Measurements from ENCODE around the gene TSR1.

TSR1 gene

GRCh38 chr17:2299136-2299535 lies 37.1 kb downstream of the TSR1 start:
- no peaks in the 10 kb centered on the region for H3K27me3 ChIP-seq (ENCODE audit: low read length)
- H2AFZ ChIP-seq (ENCODE audit: low read depth, low read length, severe bottlenecking): no peak overlapping the region
- no peaks in the 10 kb centered on the region for H3K36me3 ChIP-seq (ENCODE audit: low read length)
- TF ChIP-seq EZH2phosphoT487 (conservative IDR thresholded peaks at IDR 0.05; ENCODE audit: low read length) (no peak), CTCF (IDR thresholded peaks at IDR 0.05; ENCODE audit: insufficient read depth, low read length, poor library complexity, severe bottlenecking) (no peak)
- no peak overlapping the region for H3K4me3 ChIP-seq (ENCODE audit: insufficient read depth, low read length, poor library complexity, severe bottlenecking)
- no peaks in the 10 kb centered on the region for H3K9me2 ChIP-seq (replicated peaks; ENCODE audit: insufficient read depth, low read length)
- no peak overlapping the region for H3K4me2 ChIP-seq (ENCODE audit: low read depth, low read length, poor library complexity, severe bottlenecking)
- H4K20me1 ChIP-seq (ENCODE audit: low read depth, low read length): no peaks in the 10 kb centered on the region
- peaks cover 33% of the 10 kb centered on the region for H3K79me2 ChIP-seq (ENCODE audit: insufficient read depth, low read length)
- no peak overlapping the region for H3K27ac ChIP-seq (ENCODE audit: low read depth, low read length)
- H3F3A ChIP-seq (ENCODE audit: insufficient read depth): no peaks in the 10 kb centered on the region
- no peaks in the 10 kb centered on the region for H3K9me3 ChIP-seq (ENCODE audit: insufficient read depth, low read length)
- H3K9ac ChIP-seq (ENCODE audit: low read length): no peak overlapping the region

DNA sequence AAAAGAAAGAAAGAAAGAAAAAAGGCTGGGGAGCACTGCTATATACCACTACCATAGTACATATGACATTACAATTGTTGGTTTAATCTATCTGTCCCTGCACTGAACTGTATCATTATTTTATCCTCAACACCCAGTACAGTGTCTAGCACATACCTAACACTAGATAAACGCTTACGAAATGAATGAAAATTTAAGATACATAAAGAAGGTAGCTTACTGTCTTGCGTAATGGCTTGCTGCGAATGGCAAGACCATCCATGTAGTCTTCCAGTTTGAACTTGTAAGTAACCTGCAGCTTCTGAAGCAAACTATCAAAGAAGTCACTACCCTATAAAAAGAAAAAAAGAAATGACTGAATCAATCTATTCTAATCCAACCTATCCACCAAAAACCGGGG lies 39.2 kb downstream of the TSR1 start:
- H4K20me1 ChIP-seq (ENCODE audit: low read depth, low read length): no peaks in the 10 kb centered on the region
- no peak overlapping the region for H2AFZ ChIP-seq (ENCODE audit: low read depth, low read length, severe bottlenecking)
- no peaks in the 10 kb centered on the region for H3K36me3 ChIP-seq (ENCODE audit: low read length)
- H3K9me2 ChIP-seq (replicated peaks; ENCODE audit: insufficient read depth, low read length): no peaks in the 10 kb centered on the region
- TF ChIP-seq CTCF (IDR thresholded peaks at IDR 0.05; ENCODE audit: insufficient read depth, low read length, poor library complexity, severe bottlenecking) (no peak), EZH2phosphoT487 (conservative IDR thresholded peaks at IDR 0.05; ENCODE audit: low read length) (no peak)
- no peak overlapping the region for H3K4me3 ChIP-seq (ENCODE audit: insufficient read depth, low read length, poor library complexity, severe bottlenecking)
- no peaks in the 10 kb centered on the region for H3K9me3 ChIP-seq (ENCODE audit: insufficient read depth, low read length)
- H3K79me2 ChIP-seq (ENCODE audit: insufficient read depth, low read length): peaks cover 20% of the 10 kb centered on the region; the same call in 1 of the 2 replicates
- no peaks in the 10 kb centered on the region for H3K27me3 ChIP-seq (ENCODE audit: low read length)
- no peak overlapping the region for H3K4me2 ChIP-seq (ENCODE audit: low read depth, low read length, poor library complexity, severe bottlenecking)
- no peak overlapping the region for H3K27ac ChIP-seq (ENCODE audit: low read depth, low read length)
- no peak overlapping the region for H3K9ac ChIP-seq (ENCODE audit: low read length)
- no peaks in the 10 kb centered on the region for H3F3A ChIP-seq (ENCODE audit: insufficient read depth)

DNA sequence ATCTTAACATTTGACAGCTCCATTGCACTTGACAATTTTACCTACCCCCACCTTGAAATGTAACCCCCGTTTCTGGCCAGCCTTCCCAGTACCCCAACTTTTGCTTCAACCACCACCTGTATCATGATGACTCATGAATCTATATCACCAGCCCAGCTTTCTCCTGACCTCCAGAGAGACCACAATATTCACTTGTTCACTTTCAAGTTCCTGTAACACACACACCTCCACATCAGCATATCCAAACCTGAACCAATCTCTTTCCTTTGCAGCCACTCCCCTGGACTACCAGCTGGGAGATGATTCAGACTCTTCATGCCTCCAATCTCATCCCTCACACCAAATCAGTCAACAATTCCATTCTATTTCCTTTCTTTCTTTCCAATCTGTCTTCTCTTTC lies 40.7 kb downstream of the TSR1 start:
- Histone ChIP-seq H3K9ac (ENCODE audit: low read length) (no peak overlapping the region), H4K20me1 (ENCODE audit: low read depth, low read length) (no peaks in the 10 kb centered on the region), H3K36me3 (ENCODE audit: low read length) (peaks cover under 1% of the 10 kb centered on the region; the same call in 1 of the 2 replicates), H3F3A (ENCODE audit: insufficient read depth) (peaks cover 2% of the 10 kb centered on the region; the same call in 1 of the 2 replicates), H2AFZ (ENCODE audit: low read depth, low read length, severe bottlenecking) (no peak overlapping the region), H3K79me2 (ENCODE audit: insufficient read depth, low read length) (peaks cover 6% of the 10 kb centered on the region; the same call in 1 of the 2 replicates), H3K27ac (ENCODE audit: low read depth, low read length) (no peak overlapping the region), H3K9me3 (ENCODE audit: insufficient read depth, low read length) (no peaks in the 10 kb centered on the region), H3K9me2 (replicated peaks; ENCODE audit: insufficient read depth, low read length) (no peaks in the 10 kb centered on the region), H3K4me3 (ENCODE audit: insufficient read depth, low read length, poor library complexity, severe bottlenecking) (no peak overlapping the region), H3K27me3 (ENCODE audit: low read length) (no peaks in the 10 kb centered on the region), H3K4me2 (ENCODE audit: low read depth, low read length, poor library complexity, severe bottlenecking) (no peak overlapping the region)
- no peak for TF ChIP-seq EZH2phosphoT487 (conservative IDR thresholded peaks at IDR 0.05; ENCODE audit: low read length)
- no peak for TF ChIP-seq CTCF (IDR thresholded peaks at IDR 0.05; ENCODE audit: insufficient read depth, low read length, poor library complexity, severe bottlenecking)

Measured in SU-DHL-6 (cell line).